ENCODE measurements around the gene PEMT. TPM values are rescaled to one million over a fixed set of nuclear protein-coding genes. Genes with fewer than 3 reads are reported as not detected.
"Not testable (repeated sequence)": the region's sequence is repeated elsewhere in the genome, so short reads cannot be mapped to it uniquely, and the experiment has no call there.

Gene PEMT
- total RNA-seq, 1 experiment from 2014 or later, result 178 TPM

DNA sequence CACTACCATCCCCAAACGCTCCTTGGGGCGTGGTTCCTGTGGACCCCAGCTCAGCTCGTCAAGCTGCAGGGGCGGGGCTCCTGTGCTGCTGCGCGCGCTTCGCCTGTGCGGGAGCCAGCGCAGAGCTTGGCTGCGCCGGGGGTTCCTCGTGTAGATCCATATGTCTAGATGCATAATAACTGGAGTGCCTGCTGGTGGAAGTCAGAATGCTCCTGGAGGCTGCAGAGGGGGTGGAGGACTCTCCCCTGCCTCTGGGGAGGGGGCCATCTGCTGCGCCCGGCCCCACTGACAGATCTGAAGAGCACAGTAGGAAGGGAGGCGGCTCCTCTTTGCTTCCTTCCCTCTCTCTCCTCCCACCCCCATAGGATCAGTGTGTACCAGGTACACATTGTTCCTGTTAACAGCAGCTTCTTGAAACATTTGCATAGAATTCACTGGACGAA is 99.9 kb downstream of the PEMT start:
- intact Hi-C loops (cut with micrococcal nuclease), result loop anchor here (10.0 kb wide), 1 partner anchor 77 kb away; no protein-coding TSS in a partner anchor
- Histone ChIP-seq H3K27me3 (ENCODE audit: low read length) (no peaks in the 10 kb centered on the region), H3K4me3 (ENCODE audit: low read length) (no peak overlapping the region), H3K9me3 (ENCODE audit: low read length) (no peaks in the 10 kb centered on the region), H3K36me3 (ENCODE audit: low read depth, low read length) (peaks cover 34% of the 10 kb centered on the region; the same call in 1 of the 2 replicates), H3K4me1 (ENCODE audit: insufficient read depth, low read length) (peaks cover 17% of the 10 kb centered on the region), H3K9ac (ENCODE audit: low read length) (no peak overlapping the region), H2AFZ (ENCODE audit: low read length) (no peak overlapping the region), H3K27ac (ENCODE audit: low read length) (no peak overlapping the region), H3K9me2 (replicated peaks; ENCODE audit: low read length) (no peaks in the 10 kb centered on the region), H4K20me1 (ENCODE audit: low read length) (peaks cover 12% of the 10 kb centered on the region; the same call in 1 of the 2 replicates), H3K79me2 (ENCODE audit: low read length) (peaks cover 6% of the 10 kb centered on the region; the same call in 1 of the 2 replicates), H3K4me2 (ENCODE audit: low read length) (no peak overlapping the region), H3F3A (ENCODE audit: low read length, unreplicated experiment) (no peaks in the 10 kb centered on the region)
- BruUV-seq (replicated peaks), result no TSS peak
- POLR2A ChIA-PET (ENCODE audit: unreplicated experiment), result no interaction called here
- no peak for TF ChIP-seq EZH2 (IDR thresholded peaks at IDR 0.05; ENCODE audit: low read length, unreplicated experiment)
- TF ChIP-seq EZH2phosphoT487 (IDR thresholded peaks at IDR 0.05; ENCODE audit: borderline replicate concordance, low read length), result no peak
- TF ChIP-seq, protein P1, sequence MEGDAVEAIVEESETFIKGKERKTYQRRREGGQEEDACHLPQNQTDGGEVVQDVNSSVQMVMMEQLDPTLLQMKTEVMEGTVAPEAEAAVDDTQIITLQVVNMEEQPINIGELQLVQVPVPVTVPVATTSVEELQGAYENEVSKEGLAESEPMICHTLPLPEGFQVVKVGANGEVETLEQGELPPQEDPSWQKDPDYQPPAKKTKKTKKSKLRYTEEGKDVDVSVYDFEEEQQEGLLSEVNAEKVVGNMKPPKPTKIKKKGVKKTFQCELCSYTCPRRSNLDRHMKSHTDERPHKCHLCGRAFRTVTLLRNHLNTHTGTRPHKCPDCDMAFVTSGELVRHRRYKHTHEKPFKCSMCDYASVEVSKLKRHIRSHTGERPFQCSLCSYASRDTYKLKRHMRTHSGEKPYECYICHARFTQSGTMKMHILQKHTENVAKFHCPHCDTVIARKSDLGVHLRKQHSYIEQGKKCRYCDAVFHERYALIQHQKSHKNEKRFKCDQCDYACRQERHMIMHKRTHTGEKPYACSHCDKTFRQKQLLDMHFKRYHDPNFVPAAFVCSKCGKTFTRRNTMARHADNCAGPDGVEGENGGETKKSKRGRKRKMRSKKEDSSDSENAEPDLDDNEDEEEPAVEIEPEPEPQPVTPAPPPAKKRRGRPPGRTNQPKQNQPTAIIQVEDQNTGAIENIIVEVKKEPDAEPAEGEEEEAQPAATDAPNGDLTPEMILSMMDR (conservative IDR thresholded peaks at IDR 0.05; ENCODE audit: low read depth, low read length), result no peak
- CTCF ChIA-PET, result no interaction called here
- ATAC-seq, result no peak
- no peak for DNase-seq

DNA sequence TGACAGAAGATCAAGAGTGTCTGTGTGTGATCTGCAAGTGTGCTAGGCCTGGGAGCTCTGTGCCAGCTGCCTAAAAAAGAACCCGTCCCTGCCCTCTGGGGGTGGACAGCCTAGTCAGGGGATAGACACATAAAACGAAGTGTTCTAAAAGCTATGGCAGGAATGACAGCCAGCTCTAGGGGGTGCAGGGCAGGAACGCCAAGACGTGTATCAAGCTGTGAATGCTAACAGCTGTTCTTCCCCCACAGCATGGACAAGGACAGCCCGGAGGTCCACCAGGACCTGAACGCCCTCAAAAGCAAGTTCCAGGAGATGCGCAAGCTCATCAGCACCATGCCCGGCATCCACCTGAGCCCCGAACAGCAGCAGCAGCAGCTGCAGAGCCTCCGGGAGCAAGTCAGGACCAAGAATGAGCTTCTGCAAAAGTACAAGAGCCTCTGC is 100.5 kb downstream of the PEMT start:
- H3K4me3 ChIP-seq (ENCODE audit: low read length), result no peak overlapping the region
- H3K27ac ChIP-seq (ENCODE audit: low read length), result no peak overlapping the region
- H3K27me3 ChIP-seq (ENCODE audit: low read length), result no peaks in the 10 kb centered on the region
- no peak overlapping the region for H3K4me2 ChIP-seq (ENCODE audit: low read length)
- CTCF ChIA-PET, result no interaction called here
- no peak for TF ChIP-seq EZH2 (IDR thresholded peaks at IDR 0.05; ENCODE audit: low read length, unreplicated experiment)
- TF ChIP-seq EZH2phosphoT487 (IDR thresholded peaks at IDR 0.05; ENCODE audit: borderline replicate concordance, low read length), result no peak
- TF ChIP-seq, protein P1 (conservative IDR thresholded peaks at IDR 0.05; ENCODE audit: low read depth, low read length), result no peak
- no TSS peak for BruUV-seq (replicated peaks)
- no peak for DNase-seq
- POLR2A ChIA-PET (ENCODE audit: unreplicated experiment), result no interaction called here
- no peaks in the 10 kb centered on the region for H3F3A ChIP-seq (ENCODE audit: low read length, unreplicated experiment)
- no peaks in the 10 kb centered on the region for H3K9me3 ChIP-seq (ENCODE audit: low read length)
- peaks cover 6% of the 10 kb centered on the region; the same call in 1 of the 2 replicates for H3K79me2 ChIP-seq (ENCODE audit: low read length)
- no peak overlapping the region for H2AFZ ChIP-seq (ENCODE audit: low read length)
- no peak overlapping the region for H3K9ac ChIP-seq (ENCODE audit: low read length)
- H3K9me2 ChIP-seq (replicated peaks; ENCODE audit: low read length), result no peaks in the 10 kb centered on the region
- peaks cover 34% of the 10 kb centered on the region; the same call in 1 of the 2 replicates for H3K36me3 ChIP-seq (ENCODE audit: low read depth, low read length)
- peaks cover 12% of the 10 kb centered on the region; the same call in 1 of the 2 replicates for H4K20me1 ChIP-seq (ENCODE audit: low read length)
- peaks cover 17% of the 10 kb centered on the region for H3K4me1 ChIP-seq (ENCODE audit: insufficient read depth, low read length)
- no peak for ATAC-seq
- intact Hi-C loops (cut with micrococcal nuclease), result loop anchor here (10.0 kb wide), 1 partner anchor 76 kb away; no protein-coding TSS in a partner anchor

DNA sequence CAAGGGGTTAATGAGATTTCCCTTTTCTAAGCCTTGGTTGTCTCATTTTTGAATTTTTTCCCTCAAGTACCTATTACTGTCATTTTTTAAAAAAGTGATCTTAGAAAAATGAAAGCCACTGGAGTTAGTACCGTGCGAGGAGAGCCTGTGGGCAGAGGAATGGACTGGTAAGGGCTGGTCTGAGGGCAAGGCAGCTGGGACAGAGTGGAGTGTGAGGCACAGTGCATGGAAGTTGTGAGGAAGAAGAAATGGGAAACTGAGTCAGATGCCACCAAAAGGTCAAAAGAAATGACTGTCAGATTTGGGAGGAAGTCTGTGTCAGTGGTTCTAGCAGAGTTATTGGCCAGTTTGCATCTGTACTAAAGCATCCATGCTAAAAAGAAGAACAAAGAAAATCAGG is 103.5 kb downstream of the PEMT start:
- TF ChIP-seq, protein P1 (conservative IDR thresholded peaks at IDR 0.05; ENCODE audit: low read depth, low read length), result no peak
- TF ChIP-seq EZH2phosphoT487 (IDR thresholded peaks at IDR 0.05; ENCODE audit: borderline replicate concordance, low read length), result no peak
- H3K9me3 ChIP-seq (ENCODE audit: low read length), result no peaks in the 10 kb centered on the region
- H3K4me1 ChIP-seq (ENCODE audit: insufficient read depth, low read length), result no peaks in the 10 kb centered on the region
- ChIA-PET CTCF (no interaction called here), POLR2A (ENCODE audit: unreplicated experiment) (no interaction called here)
- no peak overlapping the region for H3K27ac ChIP-seq (ENCODE audit: low read length)
- intact Hi-C loops (cut with micrococcal nuclease), result no loop called here
- H3K27me3 ChIP-seq (ENCODE audit: low read length), result no peaks in the 10 kb centered on the region
- H2AFZ ChIP-seq (ENCODE audit: low read length), result no peak overlapping the region
- H3K4me2 ChIP-seq (ENCODE audit: low read length), result no peak overlapping the region
- H3K9ac ChIP-seq (ENCODE audit: low read length), result no peak overlapping the region
- ATAC-seq (no peak), DNase-seq (no peak)
- no peaks in the 10 kb centered on the region for H3F3A ChIP-seq (ENCODE audit: low read length, unreplicated experiment)
- peaks cover 42% of the 10 kb centered on the region; the same call in 1 of the 2 replicates for H3K36me3 ChIP-seq (ENCODE audit: low read depth, low read length)
- BruUV-seq (replicated peaks), result no TSS peak
- no peak overlapping the region for H3K4me3 ChIP-seq (ENCODE audit: low read length)
- H4K20me1 ChIP-seq (ENCODE audit: low read length), result peaks cover 13% of the 10 kb centered on the region
- no peaks in the 10 kb centered on the region for H3K9me2 ChIP-seq (replicated peaks; ENCODE audit: low read length)
- peaks cover 35% of the 10 kb centered on the region for H3K79me2 ChIP-seq (ENCODE audit: low read length)

DNA sequence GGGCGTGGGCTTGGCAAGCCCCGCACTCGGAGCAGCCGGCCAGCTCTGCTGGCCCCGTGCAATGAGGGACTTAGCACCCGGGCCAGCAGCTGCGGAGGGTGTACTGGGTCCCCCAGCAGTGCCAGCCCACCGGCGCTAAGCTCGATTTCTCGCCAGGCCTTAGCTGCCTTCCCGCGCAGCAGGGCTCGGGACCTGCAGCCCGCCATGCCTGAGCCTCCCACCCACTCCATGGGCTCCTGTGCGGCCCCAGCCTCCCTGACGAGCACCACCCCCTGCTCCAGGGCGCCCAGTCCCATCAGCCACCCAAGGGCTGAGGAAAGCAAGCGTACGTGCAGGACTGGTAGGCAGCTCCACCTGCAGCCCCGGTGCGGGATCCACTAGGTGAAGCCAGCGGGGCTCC is 105.1 kb downstream of the PEMT start:
- POLR2A ChIA-PET (ENCODE audit: unreplicated experiment); H3K9me2 ChIP-seq (replicated peaks; ENCODE audit: low read length); CTCF ChIA-PET; H3F3A ChIP-seq (ENCODE audit: low read length, unreplicated experiment); H3K27ac ChIP-seq (ENCODE audit: low read length); H3K27me3 ChIP-seq (ENCODE audit: low read length); H3K4me2 ChIP-seq (ENCODE audit: low read length); H2AFZ ChIP-seq (ENCODE audit: low read length); H3K9me3 ChIP-seq (ENCODE audit: low read length); BruUV-seq (replicated peaks); ATAC-seq; H3K4me1 ChIP-seq (ENCODE audit: insufficient read depth, low read length); intact Hi-C loops (cut with micrococcal nuclease); H3K9ac ChIP-seq (ENCODE audit: low read length); DNase-seq; H3K4me3 ChIP-seq (ENCODE audit: low read length): not testable (repeated sequence)
- Histone ChIP-seq H3K79me2 (ENCODE audit: low read length) (peaks cover 51% of the 10 kb centered on the region), H4K20me1 (ENCODE audit: low read length) (peaks cover 29% of the 10 kb centered on the region), H3K36me3 (ENCODE audit: low read depth, low read length) (peaks cover 39% of the 10 kb centered on the region; the same call in 1 of the 2 replicates)

Data from PC-3 (cell line).